Stomach (tissue), 9 donors: ENCODE results near the gene ERMAP. TPM values are rescaled to one million over a fixed set of nuclear protein-coding genes. Genes with fewer than 3 reads are reported as not detected.

ENCODE experiments used
- DNase-seq, 2 donors: peaks; one replicate each; pipeline versions ENCODE4 v3.0.0 to v3.0.0-alpha.2; 2013 to 2019
- H3K27ac ChIP-seq, 5 donors: fragments of 200-600 bp in 4 of 5; sonication (generic) in 4 of 5; one replicate each; pipeline ENCODE4 v1.5.1; 2013 to 2019; ENCODE audit warnings: mild to moderate bottlenecking in 1 of 5, moderate library complexity in 1 of 5
- H3K27me3 ChIP-seq, 3 donors: fragments of 200-600 bp; sonication (generic); one replicate each; pipeline ENCODE4 v1.5.1; 2017 to 2019; ENCODE audit warnings: mixed run types in 1 of 3
- H3K36me3 ChIP-seq, 4 donors: fragments of 200-600 bp; sonication (generic); 1 replicate in 3 of 4; 2 replicates in 1 of 4; pipeline ENCODE4 v1.5.1; 2016 to 2019
- H3K4me1 ChIP-seq, 4 donors: fragments of 200-600 bp; sonication (generic); one replicate each; pipeline ENCODE4 v1.5.1; 2016 to 2019
- H3K4me3 ChIP-seq, 4 donors: fragments of 200-600 bp; sonication (generic) in 3 of 4; one replicate each; pipeline ENCODE4 v1.5.1; 2016 to 2019; ENCODE audit warnings: mild to moderate bottlenecking in 1 of 4
- H3K9me3 ChIP-seq, 4 donors: fragments of 200-600 bp; sonication (generic); one replicate each; pipeline ENCODE4 v1.5.1; 2016 to 2019
- CTCF ChIP-seq, 7 experiments: fragments of 450-650 bp in 4 of 7; fragments of 200-600 bp in 3 of 7; sonication (generic) in 3 of 7; IDR thresholded peaks; one replicate each; pipeline ENCODE4 v1.5.1; 2016 to 2019; ENCODE audit warnings: antibody characterized with exemption in 7 of 7, control low read depth in 2 of 7, mild to moderate bottlenecking in 1 of 7
- EP300 ChIP-seq: sonication (generic); formaldehyde crosslinking; IDR thresholded peaks from one replicate; pipeline ENCODE4 v1.6.1; 2017; ENCODE audit warnings: antibody characterized with exemption
- POLR2A ChIP-seq, 4 donors: fragments of 450-650 bp; IDR thresholded peaks; one replicate each; pipeline ENCODE4 v1.6.1; 2016; ENCODE audit warnings: antibody characterized with exemption in 4 of 4, control low read depth in 2 of 4, mild to moderate bottlenecking in 1 of 4, moderate library complexity in 1 of 4
- POLR2AphosphoS5 ChIP-seq, 3 donors: sonication (generic); formaldehyde crosslinking; IDR thresholded peaks; one replicate each; pipeline ENCODE4 v1.6.1; 2016; ENCODE audit warnings: antibody characterized with exemption in 3 of 3
- WGBS, 5 donors: extraction: QIAGEN DNeasy Blood & Tissue Kit in 3 of 5; methylation state at CpG; one replicate each; pipeline versions ENCODE4 v1.1.5 to v1.1.7; 2013 to 2018; 5-methylcytosine and 5-hydroxymethylcytosine counted together
- intact Hi-C: fragments of 100-400 bp; cut with DNase I; formaldehyde crosslinking; loops from one replicate; pipeline ENCODE4 v1.15.1; 2023; ENCODE audit warnings: low total_unique reads
- polyA plus RNA-seq, 3 donors: library from polyadenylated mRNA; stranded (reverse); fragments of 200-250 nt; gene quantifications; one replicate each; pipeline ENCODE4 v1.2.3, GENCODE V29; 2013
- total RNA-seq, 5 donors: library from RNA; depleted of rRNA; stranded (reverse); fragments of >200 nt; gene quantifications; one replicate each; pipeline versions ENCODE4 v1.1.0 to v1.2.3, GENCODE V29; 2014 to 2016
- donor health status: healthy with polysubstance abuse.
- donor health status: Bipolar disorder and iron deficiency.
- donor health status: healthy.

ERMAP gene
- total and polyA plus RNA-seq, 8 donors, result 3.5 to 13.6 (median 4.9) TPM; not detected in 1

- Histone ChIP-seq H3K36me3 (peaks cover 0 to 40% (median 31%) of the 10 kb centered on the region in 4 donors), H3K4me3 (peak overlapping the region in 2 of 4 donors; percentile 48 to 55)
- 80 to 90% (median 84%) methylated on average over 15 to 18 of the region's 18 CpGs for WGBS, 5 donors
Observed at GRCh38 chr1:42784547-42784945, 32.4 kb upstream of the ERMAP start.

GRCh38 chr1:42784946-42785693 is 31.8 kb upstream of the ERMAP start, which contains the start of gene TMEM269:
Gene TMEM269 (plus strand): TSS chr1:42784991. CDS start chr1:42789894, 4,903 bp downstream.
- TF ChIP-seq CTCF (IDR thresholded peaks at IDR 0.05), result no peak
- no peak for TF ChIP-seq POLR2A (IDR thresholded peaks at IDR 0.05)
- TF ChIP-seq POLR2AphosphoS5 (IDR thresholded peaks at IDR 0.05), result no peak
- TF ChIP-seq EP300, result no peak
- Histone ChIP-seq H3K4me3 (peak within 1 kb of the TSS; percentile 35 to 55 (median 46)), H3K9me3 (no peaks in the 10 kb centered on the region), H3K27me3 (peaks cover 0 to 13% (median 0%) of the 10 kb centered on the region in 3 donors), H3K36me3 (peaks cover 0 to 34% (median 26%) of the 10 kb centered on the region in 4 donors), H3K27ac (no peak within 1 kb of the TSS), H3K4me1 (peaks cover 9 to 15% (median 14%) of the 10 kb centered on the region in 4 donors)
- DNase-seq, result peak; percentile 31 to 67
- intact Hi-C loops, result no loop called here
- 6 to 11% (median 10%) methylated on average over 31 to 54 of the region's 54 CpGs for WGBS, 5 donors

More at GRCh38 chr1:42784547-42784945, 32.4 kb upstream of the ERMAP start:
- no peak for DNase-seq
- H3K9me3 ChIP-seq, result no peaks in the 10 kb centered on the region
- intact Hi-C loops, result no loop called here
- peaks cover 9 to 15% (median 14%) of the 10 kb centered on the region in 4 donors for H3K4me1 ChIP-seq
- H3K27me3 ChIP-seq, result peaks cover 0 to 13% (median 0%) of the 10 kb centered on the region in 3 donors
- no peak overlapping the region for H3K27ac ChIP-seq
- no peak for TF ChIP-seq CTCF (IDR thresholded peaks at IDR 0.05)
- no peak for TF ChIP-seq EP300
- no peak for TF ChIP-seq POLR2A (IDR thresholded peaks at IDR 0.05)
- TF ChIP-seq POLR2AphosphoS5 (IDR thresholded peaks at IDR 0.05), result no peak

GRCh38 chr1:42786097-42786496 is 30.8 kb upstream of the ERMAP start:
- no peaks in the 10 kb centered on the region for H3K9me3 ChIP-seq
- H3K4me3 ChIP-seq, result no peak overlapping the region
- no peak for TF ChIP-seq CTCF (IDR thresholded peaks at IDR 0.05)
- no peak for TF ChIP-seq POLR2AphosphoS5 (IDR thresholded peaks at IDR 0.05)
- TF ChIP-seq POLR2A (IDR thresholded peaks at IDR 0.05), result no peak
- peaks cover 0 to 13% (median 0%) of the 10 kb centered on the region in 3 donors for H3K27me3 ChIP-seq
- DNase-seq, result no peak
- no peak overlapping the region for H3K27ac ChIP-seq
- intact Hi-C loops, result no loop called here
- WGBS, 5 donors, result 81 to 90% (median 87%) methylated on average over 5 of the region's 5 CpGs
- H3K4me1 ChIP-seq, result peaks cover 9 to 15% (median 14%) of the 10 kb centered on the region in 4 donors
- H3K36me3 ChIP-seq, result peaks cover 0 to 24% (median 17%) of the 10 kb centered on the region in 4 donors

GRCh38 chr1:42788021-42788420 is 28.9 kb upstream of the ERMAP start:
- peaks cover 9 to 15% (median 14%) of the 10 kb centered on the region in 4 donors for H3K4me1 ChIP-seq
- TF ChIP-seq POLR2A (IDR thresholded peaks at IDR 0.05) (no peak), POLR2AphosphoS5 (IDR thresholded peaks at IDR 0.05) (no peak), EP300 (no peak), CTCF (IDR thresholded peaks at IDR 0.05) (no peak)
- WGBS, 5 donors, result 95 to 100% (median 100%) methylated on average over 1 of the region's 1 CpG
- no peak for DNase-seq
- peaks cover 0 to 13% (median 0%) of the 10 kb centered on the region in 3 donors for H3K27me3 ChIP-seq
- intact Hi-C loops, result no loop called here
- no peak overlapping the region for H3K4me3 ChIP-seq
- no peaks in the 10 kb centered on the region for H3K9me3 ChIP-seq
- peaks cover 0 to 5% (median 4%) of the 10 kb centered on the region in 4 donors for H3K36me3 ChIP-seq
- H3K27ac ChIP-seq, result no peak overlapping the region
